Measurements from ENCODE around the gene B3GAT1.

- TF ChIP-seq CTCF (IDR thresholded peaks at IDR 0.05) (no peak), POLR2AphosphoS5 (IDR thresholded peaks at IDR 0.05; ENCODE audit: low read depth, low read length) (no peak), REST (IDR thresholded peaks at IDR 0.05; ENCODE audit: insufficient read depth in 1 of 2, low read depth in 2 of 2, low read length in 1 of 2) (no peak), SIN3A (IDR thresholded peaks at IDR 0.05; ENCODE audit: borderline replicate concordance, insufficient read depth, low read depth, low read length) (no peak)
Observed at GRCh38 chr11:134461621-134462020, 49.6 kb upstream of the B3GAT1 start.
